Activated naive CD8-positive, alpha-beta T cell treated with anti-CD3 and anti-CD28 coated beads for 36 hours (primary cell): ENCODE measurements around the gene TSKU. TPM values are rescaled to one million over a fixed set of nuclear protein-coding genes. Genes with fewer than 3 reads are reported as not detected.

Source experiments
- DNase-seq: peaks from one replicate; pipeline ENCODE4 v3.0.0; 2021
- H3K27ac Mint-ChIP-seq: one replicate; pipeline ENCODE4 v1.8.0; 2022; ENCODE audit warnings: mild to moderate bottlenecking, moderate library complexity, mixed read lengths
- H3K27me3 Mint-ChIP-seq: one replicate; pipeline ENCODE4 v1.8.0; 2022; ENCODE audit warnings: mild to moderate bottlenecking, mixed read lengths
- H3K36me3 Mint-ChIP-seq: one replicate; pipeline ENCODE4 v1.8.0; 2021; ENCODE audit warnings: mild to moderate bottlenecking, mixed read lengths
- H3K4me1 Mint-ChIP-seq: one replicate; pipeline ENCODE4 v1.8.0; 2021; ENCODE audit warnings: mixed read lengths
- H3K4me3 Mint-ChIP-seq: one replicate; pipeline ENCODE4 v1.8.0; 2022; ENCODE audit warnings: mild to moderate bottlenecking, moderate library complexity, mixed read lengths
- H3K9me3 Mint-ChIP-seq: one replicate; pipeline ENCODE4 v1.8.0; 2022; ENCODE audit warnings: mixed read lengths
- total RNA-seq, 2 experiments: library from RNA; stranded (reverse); gene quantifications; one replicate each; pipeline ENCODE4 v1.2.3, GENCODE V29; 2021

TSKU gene
- total RNA-seq, 2 experiments from 2014 or later: 2.7 to 3.7 TPM

DNA sequence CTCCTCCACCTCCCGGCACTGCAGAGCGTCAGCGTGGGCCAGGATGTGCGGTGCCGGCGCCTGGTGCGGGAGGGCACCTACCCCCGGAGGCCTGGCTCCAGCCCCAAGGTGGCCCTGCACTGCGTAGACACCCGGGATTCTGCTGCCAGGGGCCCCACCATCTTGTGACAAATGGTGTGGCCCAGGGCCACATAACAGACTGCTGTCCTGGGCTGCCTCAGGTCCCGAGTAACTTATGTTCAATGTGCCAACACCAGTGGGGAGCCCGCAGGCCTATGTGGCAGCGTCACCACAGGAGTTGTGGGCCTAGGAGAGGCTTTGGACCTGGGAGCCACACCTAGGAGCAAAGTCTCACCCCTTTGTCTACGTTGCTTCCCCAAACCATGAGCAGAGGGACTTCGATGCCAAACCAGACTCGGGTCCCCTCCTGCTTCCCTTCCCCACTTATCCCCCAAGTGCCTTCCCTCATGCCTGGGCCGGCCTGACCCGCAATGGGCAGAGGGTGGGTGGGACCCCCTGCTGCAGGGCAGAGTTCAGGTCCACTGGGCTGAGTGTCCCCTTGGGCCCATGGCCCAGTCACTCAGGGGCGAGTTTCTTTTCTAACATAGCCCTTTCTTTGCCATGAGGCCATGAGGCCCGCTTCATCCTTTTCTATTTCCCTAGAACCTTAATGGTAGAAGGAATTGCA, 13.5 kb downstream of the TSKU start:
- H3K36me3 Mint-ChIP-seq: no peaks in the 10 kb centered on the region
- no peaks in the 10 kb centered on the region for H3K9me3 Mint-ChIP-seq
- H3K4me3 Mint-ChIP-seq: no peak overlapping the region
- no peak for DNase-seq
- peaks cover 4% of the 10 kb centered on the region for H3K27me3 Mint-ChIP-seq
- peaks cover 7% of the 10 kb centered on the region for H3K4me1 Mint-ChIP-seq
- H3K27ac Mint-ChIP-seq: no peak overlapping the region

DNA sequence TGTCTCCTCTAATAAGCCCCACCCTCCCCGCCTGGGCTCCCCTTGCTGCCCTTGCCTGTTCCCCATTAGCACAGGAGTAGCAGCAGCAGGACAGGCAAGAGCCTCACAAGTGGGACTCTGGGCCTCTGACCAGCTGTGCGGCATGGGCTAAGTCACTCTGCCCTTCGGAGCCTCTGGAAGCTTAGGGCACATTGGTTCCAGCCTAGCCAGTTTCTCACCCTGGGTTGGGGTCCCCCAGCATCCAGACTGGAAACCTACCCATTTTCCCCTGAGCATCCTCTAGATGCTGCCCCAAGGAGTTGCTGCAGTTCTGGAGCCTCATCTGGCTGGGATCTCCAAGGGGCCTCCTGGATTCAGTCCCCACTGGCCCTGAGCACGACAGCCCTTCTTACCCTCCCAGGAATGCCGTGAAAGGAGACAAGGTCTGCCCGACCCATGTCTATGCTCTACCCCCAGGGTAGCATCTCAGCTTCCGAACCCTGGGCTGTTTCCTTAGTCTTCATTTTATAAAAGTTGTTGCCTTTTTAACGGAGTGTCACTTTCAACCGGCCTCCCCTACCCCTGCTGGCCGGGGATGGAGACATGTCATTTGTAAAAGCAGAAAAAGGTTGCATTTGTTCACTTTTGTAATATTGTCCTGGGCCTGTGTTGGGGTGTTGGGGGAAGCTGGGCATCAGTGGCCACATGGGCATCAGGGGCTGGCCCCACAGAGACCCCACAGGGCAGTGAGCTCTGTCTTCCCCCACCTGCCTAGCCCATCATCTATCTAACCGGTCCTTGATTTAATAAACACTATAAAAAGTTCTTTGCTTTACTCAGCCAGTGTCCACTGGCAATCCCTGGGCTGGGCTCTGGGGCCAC, 14.4 kb downstream of the TSKU start:
- no peak for DNase-seq
- no peaks in the 10 kb centered on the region for H3K9me3 Mint-ChIP-seq
- H3K27ac Mint-ChIP-seq: no peak overlapping the region
- H3K27me3 Mint-ChIP-seq: peaks cover 4% of the 10 kb centered on the region
- H3K4me3 Mint-ChIP-seq: no peak overlapping the region
- H3K4me1 Mint-ChIP-seq: peaks cover 1% of the 10 kb centered on the region
- no peaks in the 10 kb centered on the region for H3K36me3 Mint-ChIP-seq

DNA sequence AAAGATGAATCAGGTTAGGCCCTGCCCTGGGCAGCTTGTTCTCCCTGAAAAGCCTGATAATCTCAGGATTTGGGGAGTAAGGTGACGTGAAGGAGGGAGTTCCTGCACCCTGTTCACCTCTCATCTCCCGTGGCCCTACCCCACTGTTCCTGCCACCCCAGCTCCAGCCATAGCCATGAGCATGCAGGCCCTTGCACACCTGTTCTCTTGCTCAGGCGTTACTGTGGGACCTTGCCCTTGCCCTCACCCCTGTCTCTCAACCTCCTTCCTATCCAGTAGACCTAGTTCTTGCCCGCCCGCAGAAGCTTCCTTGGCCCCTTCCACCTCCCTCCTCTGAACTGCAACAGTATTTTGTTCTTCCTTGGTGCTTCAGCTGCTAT, 15.0 kb downstream of the TSKU start:
- peaks cover 1% of the 10 kb centered on the region for H3K4me1 Mint-ChIP-seq
- no peak overlapping the region for H3K27ac Mint-ChIP-seq
- no peak for DNase-seq
- H3K27me3 Mint-ChIP-seq: peaks cover 4% of the 10 kb centered on the region
- no peak overlapping the region for H3K4me3 Mint-ChIP-seq
- H3K9me3 Mint-ChIP-seq: no peaks in the 10 kb centered on the region
- H3K36me3 Mint-ChIP-seq: no peaks in the 10 kb centered on the region

DNA sequence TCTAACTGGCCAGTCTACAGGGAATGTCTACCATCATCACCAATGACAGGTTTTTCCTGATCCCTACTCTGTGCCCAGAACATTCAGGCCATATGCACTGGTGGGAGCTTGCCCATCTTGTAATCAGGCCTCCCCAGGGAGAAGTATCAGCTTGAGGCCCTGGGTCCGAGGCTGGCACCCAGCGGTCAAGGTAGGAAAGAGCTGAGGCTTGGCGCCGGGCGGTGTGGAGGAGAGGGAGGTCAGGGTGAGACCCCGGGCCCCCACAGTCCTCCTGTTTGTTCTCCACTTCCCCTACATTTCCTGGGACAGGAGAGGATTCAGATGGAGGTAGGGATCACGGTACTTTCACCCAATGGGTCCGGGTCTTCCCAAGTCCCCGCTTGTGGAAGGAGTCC, 15.5 kb downstream of the TSKU start:
- Mint-ChIP-seq H3K36me3 (no peaks in the 10 kb centered on the region), H3K27ac (no peak overlapping the region), H3K27me3 (peaks cover 4% of the 10 kb centered on the region), H3K4me3 (no peak overlapping the region), H3K9me3 (no peaks in the 10 kb centered on the region), H3K4me1 (peaks cover 4% of the 10 kb centered on the region)
- DNase-seq: no peak

DNA sequence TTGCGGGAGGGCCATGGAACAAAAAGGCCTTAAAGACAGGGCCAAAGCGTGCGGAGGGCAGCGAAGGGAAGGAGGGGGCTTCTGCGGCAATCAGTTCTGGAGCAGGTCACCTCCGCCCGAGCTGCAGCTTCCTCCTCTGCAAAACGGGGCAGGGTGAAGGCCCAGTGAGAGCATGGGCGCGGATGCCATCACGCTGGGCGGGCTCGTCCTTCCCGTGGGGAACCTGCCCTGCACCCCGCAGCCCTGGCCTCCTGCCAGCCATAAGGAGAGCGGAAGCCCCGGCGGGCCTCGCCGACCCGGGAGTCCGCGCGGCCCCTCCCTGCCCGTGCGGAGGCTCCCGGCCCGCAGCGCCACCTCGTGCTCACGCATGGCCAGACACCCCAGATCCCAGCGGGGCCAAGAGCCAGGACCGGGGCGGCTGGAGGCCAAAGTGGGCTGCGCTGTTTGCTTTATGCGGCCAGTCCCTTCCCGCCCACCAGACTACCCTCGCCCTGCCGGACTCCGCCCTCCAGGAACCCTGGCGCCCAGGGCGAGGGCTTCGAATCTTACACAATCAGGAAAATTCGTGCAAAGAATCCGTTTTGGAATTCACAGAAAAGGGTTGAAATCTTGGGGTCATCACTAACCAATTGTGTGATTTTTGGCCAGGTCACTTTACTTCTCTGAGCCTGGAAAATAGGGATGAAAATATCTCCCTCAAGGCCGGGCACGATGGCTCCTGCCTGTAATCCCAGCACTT, 16.1 kb downstream of the TSKU start:
- H3K27me3 Mint-ChIP-seq: peaks cover 4% of the 10 kb centered on the region
- no peaks in the 10 kb centered on the region for H3K9me3 Mint-ChIP-seq
- H3K36me3 Mint-ChIP-seq: no peaks in the 10 kb centered on the region
- H3K4me1 Mint-ChIP-seq: peaks cover 10% of the 10 kb centered on the region
- DNase-seq: peak; percentile 84
- peak overlapping the region; percentile 40 for H3K4me3 Mint-ChIP-seq
- no peak overlapping the region for H3K27ac Mint-ChIP-seq

DNA sequence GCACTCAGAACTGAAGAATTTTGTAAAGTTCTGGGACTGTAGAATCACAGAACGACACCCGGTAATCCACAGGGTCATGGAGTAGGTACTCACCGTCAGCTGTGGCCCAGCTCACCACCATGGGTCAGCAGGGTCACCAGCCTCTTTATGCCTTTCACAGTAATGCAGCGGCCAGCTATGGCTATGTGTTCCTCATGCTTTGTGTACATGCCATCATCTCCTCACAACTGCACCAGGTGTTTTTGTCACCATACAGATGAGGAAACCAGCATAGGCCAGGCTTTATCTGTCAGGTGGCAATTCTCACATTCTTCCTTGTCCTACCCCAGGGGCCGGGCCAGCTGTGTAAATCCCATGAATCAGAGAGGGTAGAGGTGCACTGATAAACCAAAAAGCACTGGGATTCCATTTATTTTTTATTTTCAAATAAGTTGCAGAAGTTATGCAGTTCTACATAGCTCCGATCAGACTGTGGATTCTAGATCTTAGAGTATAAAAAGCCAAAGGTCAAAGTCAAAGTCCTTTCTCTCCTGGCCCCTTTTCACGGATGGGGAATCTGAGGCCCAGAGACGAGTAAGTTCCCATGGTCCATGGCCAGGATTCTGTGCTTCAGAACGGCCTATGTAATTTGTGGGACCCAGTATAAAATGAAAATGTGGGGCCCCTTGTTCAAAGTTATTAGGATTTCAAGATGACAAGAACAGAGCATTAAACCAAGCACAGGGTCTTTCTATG, 17.5 kb downstream of the TSKU start:
- Mint-ChIP-seq H3K27ac (no peak overlapping the region), H3K4me1 (peaks cover 21% of the 10 kb centered on the region), H3K36me3 (no peaks in the 10 kb centered on the region), H3K9me3 (no peaks in the 10 kb centered on the region), H3K4me3 (no peak overlapping the region), H3K27me3 (peaks cover 8% of the 10 kb centered on the region)
- DNase-seq: no peak

DNA sequence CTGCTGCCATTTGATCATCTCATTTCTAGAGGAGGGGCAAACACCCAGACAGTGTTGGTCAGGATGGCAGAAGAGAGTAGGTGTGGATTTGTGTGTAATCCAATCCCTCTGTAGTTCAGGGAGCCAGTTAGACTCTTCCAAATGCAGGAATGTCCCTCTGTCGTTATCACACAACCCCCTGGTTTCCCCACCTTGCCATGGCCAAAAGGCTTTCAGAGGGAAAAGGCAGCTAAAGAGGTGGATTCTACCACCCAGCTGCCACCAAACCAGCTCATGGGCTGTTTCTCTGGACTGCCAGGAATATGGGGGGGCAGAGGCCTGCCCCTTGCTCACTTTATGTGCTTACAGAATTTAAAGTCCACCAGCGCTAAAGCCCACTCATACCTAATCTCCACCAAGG, 18.1 kb downstream of the TSKU start:
- no peak for DNase-seq
- peaks cover 22% of the 10 kb centered on the region for H3K4me1 Mint-ChIP-seq

DNA sequence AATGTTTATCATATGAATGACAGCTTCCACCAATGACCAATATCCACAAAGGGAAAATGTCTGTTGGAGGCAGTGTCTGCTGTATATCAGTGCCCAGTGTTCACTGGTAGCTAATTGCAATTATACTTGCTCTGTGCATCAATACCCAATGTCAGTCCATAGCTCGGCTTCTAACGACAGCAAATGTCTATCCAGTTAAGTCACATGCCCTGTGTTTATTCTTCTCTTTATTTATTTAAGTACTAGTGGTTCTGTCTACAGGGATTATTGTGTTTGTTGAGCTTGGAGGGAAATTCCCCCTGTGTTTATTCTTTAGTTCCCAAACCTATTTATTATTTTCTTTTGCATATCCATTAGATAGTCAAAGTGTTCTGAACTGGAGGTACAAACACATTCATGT, 18.6 kb downstream of the TSKU start:
- Mint-ChIP-seq H3K27me3 (peaks cover 17% of the 10 kb centered on the region), H3K27ac (no peak overlapping the region), H3K36me3 (no peaks in the 10 kb centered on the region), H3K4me1 (peaks cover 22% of the 10 kb centered on the region), H3K9me3 (no peaks in the 10 kb centered on the region), H3K4me3 (no peak overlapping the region)
- no peak for DNase-seq

More for the DNA sequence above, 18.1 kb downstream of the TSKU start:
- Mint-ChIP-seq H3K27me3 (peaks cover 12% of the 10 kb centered on the region), H3K36me3 (no peaks in the 10 kb centered on the region), H3K4me3 (no peak overlapping the region), H3K9me3 (no peaks in the 10 kb centered on the region), H3K27ac (no peak overlapping the region)

DNA sequence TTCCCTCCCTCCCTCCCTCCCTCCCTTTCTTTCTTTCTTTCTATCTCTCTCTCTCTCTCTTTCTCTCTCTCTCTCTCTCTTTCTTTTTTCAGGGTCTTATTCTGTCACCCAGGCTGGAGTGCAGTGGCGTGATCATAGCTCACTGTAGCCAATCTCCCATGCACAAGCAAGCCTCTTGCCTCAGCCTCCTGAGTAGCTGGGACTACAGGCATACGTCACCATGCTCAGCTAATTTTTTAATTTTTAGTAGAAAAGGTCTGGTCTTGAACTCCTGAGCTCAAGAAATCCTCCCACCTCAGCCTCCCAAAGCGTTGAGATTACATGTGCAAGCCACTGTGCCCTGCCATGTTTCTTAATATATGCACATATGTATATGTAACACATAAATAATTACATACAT, 19.0 kb downstream of the TSKU start:
- H3K9me3 Mint-ChIP-seq: no peaks in the 10 kb centered on the region
- H3K27me3 Mint-ChIP-seq: peaks cover 18% of the 10 kb centered on the region
- H3K4me3 Mint-ChIP-seq: no peak overlapping the region
- H3K27ac Mint-ChIP-seq: no peak overlapping the region
- no peaks in the 10 kb centered on the region for H3K36me3 Mint-ChIP-seq
- DNase-seq: no peak
- H3K4me1 Mint-ChIP-seq: peaks cover 22% of the 10 kb centered on the region

DNA sequence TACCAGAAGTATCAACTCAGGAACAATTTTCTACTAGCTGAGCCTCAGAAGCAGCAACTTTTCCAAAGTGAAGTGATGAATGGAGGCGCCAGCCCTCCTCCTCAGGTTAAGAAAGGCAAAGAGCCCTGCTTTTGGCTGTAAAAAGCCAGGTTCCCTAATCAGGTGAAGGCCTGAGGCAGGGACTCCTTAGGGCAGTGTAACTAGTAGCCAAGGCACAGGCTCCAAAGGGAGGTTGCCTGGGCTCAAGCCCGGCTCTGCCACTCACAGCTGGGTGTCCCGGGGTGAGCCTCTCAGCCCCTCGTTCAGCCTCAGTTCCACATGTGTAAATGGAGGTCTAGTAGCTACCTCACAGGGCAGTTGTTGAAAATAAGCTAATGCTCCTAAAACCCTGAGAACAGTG, 19.5 kb downstream of the TSKU start:
- no peak overlapping the region for H3K27ac Mint-ChIP-seq
- no peak for DNase-seq
- H3K4me1 Mint-ChIP-seq: peaks cover 26% of the 10 kb centered on the region
- no peaks in the 10 kb centered on the region for H3K9me3 Mint-ChIP-seq
- H3K36me3 Mint-ChIP-seq: no peaks in the 10 kb centered on the region
- H3K4me3 Mint-ChIP-seq: no peak overlapping the region
- H3K27me3 Mint-ChIP-seq: peaks cover 18% of the 10 kb centered on the region

DNA sequence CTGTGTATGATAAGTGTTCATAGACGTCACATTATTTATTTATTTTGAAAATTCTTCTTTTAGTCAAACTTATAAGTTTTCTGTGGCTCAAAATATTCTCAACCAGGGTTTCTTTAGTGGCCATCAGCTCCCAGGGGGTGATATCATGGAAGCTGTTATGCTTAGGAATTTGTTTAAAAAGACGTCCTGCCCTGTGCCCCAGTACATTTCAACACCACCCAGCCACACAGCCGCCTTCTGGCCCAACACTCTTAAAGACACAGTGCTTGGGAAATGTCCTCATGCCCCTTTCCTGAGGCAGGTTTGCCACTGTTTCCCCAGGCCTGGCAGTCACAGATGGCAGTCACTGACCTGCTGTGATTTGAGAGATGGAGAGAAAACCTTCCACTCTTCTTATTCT, 19.9 kb downstream of the TSKU start:
- Mint-ChIP-seq H3K27ac (no peak overlapping the region), H3K4me3 (no peak overlapping the region), H3K4me1 (peaks cover 26% of the 10 kb centered on the region), H3K36me3 (no peaks in the 10 kb centered on the region), H3K9me3 (no peaks in the 10 kb centered on the region), H3K27me3 (peaks cover 19% of the 10 kb centered on the region)
- DNase-seq: no peak

DNA sequence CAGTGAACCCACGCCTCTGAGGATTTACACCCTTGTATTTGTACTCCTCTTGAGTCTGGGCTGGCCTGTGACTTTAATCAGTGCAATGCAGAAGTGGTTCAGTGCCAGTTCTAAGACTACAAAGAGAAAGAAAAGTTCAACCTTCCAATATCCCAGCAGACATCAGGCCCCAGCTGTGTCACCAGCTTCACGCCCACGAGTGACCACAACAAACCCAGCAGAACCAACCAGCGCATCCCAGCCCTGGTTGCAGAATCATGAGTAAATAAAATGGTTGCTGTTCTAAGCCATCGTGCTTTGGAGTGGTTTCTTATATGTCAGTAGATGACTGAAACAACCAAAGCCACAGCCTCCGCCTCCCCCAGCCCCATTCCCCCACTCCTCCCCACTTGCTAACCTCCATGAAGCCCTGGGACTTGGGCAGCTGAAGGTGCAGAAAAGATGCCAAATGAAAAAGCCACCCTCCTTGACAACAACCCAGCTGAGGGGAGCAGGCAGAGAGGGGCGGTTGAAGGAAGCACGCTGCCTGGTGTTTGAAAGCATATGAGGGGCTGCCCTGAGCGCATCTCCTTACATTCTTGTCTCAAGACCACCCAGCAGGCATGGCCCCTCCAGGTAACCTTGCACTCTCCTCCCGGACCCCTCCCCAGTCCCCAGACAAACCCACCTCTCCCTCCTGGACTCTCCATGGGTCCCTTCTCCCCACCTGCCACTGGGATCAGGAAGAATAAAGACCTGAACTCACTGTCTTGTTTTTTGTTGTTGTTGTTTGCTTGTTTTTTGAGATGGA, 20.9 kb downstream of the TSKU start:
- Mint-ChIP-seq H3K4me1 (peaks cover 26% of the 10 kb centered on the region), H3K9me3 (no peaks in the 10 kb centered on the region), H3K36me3 (no peaks in the 10 kb centered on the region), H3K4me3 (no peak overlapping the region), H3K27me3 (peaks cover 22% of the 10 kb centered on the region), H3K27ac (no peak overlapping the region)
- DNase-seq: peak; percentile 79

DNA sequence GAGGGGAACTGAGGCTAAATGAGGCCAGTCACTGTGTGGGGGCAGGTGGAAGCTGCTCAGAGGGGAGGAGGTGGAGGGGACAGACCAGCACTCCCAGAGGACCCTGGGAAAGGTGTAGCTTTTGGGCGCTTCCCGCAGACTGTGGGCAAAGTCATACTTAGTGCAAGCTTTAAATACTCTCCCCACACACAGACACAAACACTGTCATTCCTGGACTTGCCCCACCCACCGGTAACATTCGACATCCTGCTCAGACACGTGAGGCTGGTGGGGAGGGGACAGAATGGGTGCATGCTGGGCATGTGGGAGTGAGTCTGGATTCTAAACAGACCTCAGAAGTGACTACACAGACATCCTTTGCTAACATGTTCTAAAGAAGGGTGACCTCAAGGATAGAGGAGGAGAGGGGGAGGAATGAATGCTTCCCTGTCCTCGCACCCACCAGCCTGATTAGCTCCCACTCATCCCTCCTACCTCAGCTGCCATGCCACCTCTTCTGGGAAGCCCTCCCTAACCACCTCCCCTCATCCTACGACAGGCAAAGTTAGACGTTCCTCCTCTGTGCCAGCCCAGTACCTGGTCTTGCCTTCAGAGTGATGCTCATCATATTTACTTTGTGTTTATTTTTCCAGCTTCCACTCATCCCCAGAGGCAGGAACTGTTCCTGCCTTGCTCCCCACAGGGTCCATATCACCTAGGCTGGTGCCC, 22.2 kb downstream of the TSKU start:
- no peak overlapping the region for H3K4me3 Mint-ChIP-seq
- DNase-seq: peak; percentile 46
- no peak overlapping the region for H3K27ac Mint-ChIP-seq
- H3K4me1 Mint-ChIP-seq: peaks cover 26% of the 10 kb centered on the region
- peaks cover 18% of the 10 kb centered on the region for H3K27me3 Mint-ChIP-seq
- no peaks in the 10 kb centered on the region for H3K36me3 Mint-ChIP-seq
- H3K9me3 Mint-ChIP-seq: no peaks in the 10 kb centered on the region

DNA sequence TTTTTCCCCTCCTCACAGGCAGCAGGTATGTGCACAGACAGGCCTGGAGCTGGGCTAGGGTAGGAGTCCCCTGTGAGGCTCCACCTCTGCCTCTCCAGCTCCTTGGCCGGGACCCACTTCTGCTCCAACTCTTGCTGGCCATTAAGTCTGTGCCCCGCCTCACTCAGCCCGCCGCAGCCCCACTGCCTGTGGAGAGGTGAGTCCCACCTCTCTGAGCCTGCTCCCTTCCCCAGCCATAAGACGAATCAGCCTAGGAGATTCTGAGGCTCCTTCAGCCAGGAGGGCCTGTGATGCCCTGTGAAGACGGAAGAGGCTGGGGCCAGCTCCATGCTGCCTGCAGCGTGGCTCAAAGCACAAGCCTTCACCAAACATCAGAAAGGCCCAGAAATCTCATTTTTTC, 23.0 kb downstream of the TSKU start:
- DNase-seq: no peak
- Mint-ChIP-seq H3K4me1 (peaks cover 29% of the 10 kb centered on the region), H3K27ac (peak overlapping the region; percentile 64), H3K36me3 (no peaks in the 10 kb centered on the region), H3K4me3 (no peak overlapping the region), H3K27me3 (peaks cover 18% of the 10 kb centered on the region), H3K9me3 (no peaks in the 10 kb centered on the region)
